Transverse colon (tissue), 4 donors: Measurements from ENCODE around the gene KCNMB3.

Experiments
- CTCF ChIP-seq, 5 experiments: fragments of 200-600 bp in 3 of 5; fragments of 450-650 bp in 2 of 5; sonication (generic) in 3 of 5; IDR thresholded peaks; 1 replicate in 2 of 5; 2 replicates in 3 of 5; pipeline ENCODE4 v1.5.1; 2016 to 2017; ENCODE audit warnings: antibody characterized with exemption in 5 of 5, inconsistent platforms in 3 of 5, mild to moderate bottlenecking in 2 of 5, moderate library complexity in 1 of 5
- EP300 ChIP-seq: sonication (generic); formaldehyde crosslinking; IDR thresholded peaks from one replicate; pipeline ENCODE4 v1.6.1; 2017; ENCODE audit warnings: antibody characterized with exemption, low read depth
- POLR2A ChIP-seq: fragments of 450-650 bp; IDR thresholded peaks from one replicate; pipeline ENCODE4 v1.6.1; 2016; ENCODE audit warnings: antibody characterized with exemption, mild to moderate bottlenecking, moderate library complexity
- POLR2AphosphoS5 ChIP-seq, 3 donors: sonication (generic); formaldehyde crosslinking; IDR thresholded peaks; one replicate each; pipeline ENCODE4 v1.6.1; 2016; ENCODE audit warnings: antibody characterized with exemption in 3 of 3

- no peak for TF ChIP-seq CTCF (IDR thresholded peaks at IDR 0.05)
- no peak for TF ChIP-seq EP300
- TF ChIP-seq POLR2AphosphoS5 (IDR thresholded peaks at IDR 0.05), result no peak
- no peak for TF ChIP-seq POLR2A
Observed at GRCh38 chr3:179264449-179264848, 13.5 kb upstream of the KCNMB3 start.
